Testis (tissue), 2 donors: ENCODE measurements around the gene PPY.

ENCODE experiments used
- POLR2A ChIP-seq: fragments of 450-650 bp; IDR thresholded peaks from one replicate; pipeline ENCODE4 v1.6.1; 2017; ENCODE audit warnings: antibody characterized with exemption, mild to moderate bottlenecking, moderate library complexity
- TF ChIP-seq, protein P1 (sequence below), 3 experiments: fragments of 450-650 bp in 2 of 3; fragments of 200-600 bp in 1 of 3; sonication (generic) in 1 of 3; IDR thresholded peaks; one replicate each; pipeline ENCODE4 v1.5.1; 2016 to 2019; ENCODE audit warnings: antibody characterized with exemption in 3 of 3, mild to moderate bottlenecking in 2 of 3, moderate library complexity in 1 of 3

DNA sequence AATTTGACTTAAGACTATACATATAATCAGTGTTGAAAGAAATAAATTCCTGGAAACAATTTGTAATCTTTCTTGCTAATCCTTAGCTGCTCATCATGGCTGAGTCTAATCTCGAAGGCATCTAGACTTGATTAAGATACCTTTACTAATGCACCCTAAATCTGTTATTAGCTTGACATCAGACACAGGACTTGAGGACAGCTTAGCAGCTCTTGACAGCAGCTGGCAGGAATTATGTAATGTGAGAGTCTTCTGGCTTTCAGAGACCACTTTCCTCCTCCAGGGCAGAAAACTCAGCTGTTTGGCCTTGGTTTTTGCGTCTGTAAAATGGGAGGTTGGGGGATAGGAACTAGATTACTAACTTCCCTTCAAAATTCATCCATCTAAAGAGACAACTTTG lies 27.8 kb downstream of the PPY start:
- TF ChIP-seq, protein P1, sequence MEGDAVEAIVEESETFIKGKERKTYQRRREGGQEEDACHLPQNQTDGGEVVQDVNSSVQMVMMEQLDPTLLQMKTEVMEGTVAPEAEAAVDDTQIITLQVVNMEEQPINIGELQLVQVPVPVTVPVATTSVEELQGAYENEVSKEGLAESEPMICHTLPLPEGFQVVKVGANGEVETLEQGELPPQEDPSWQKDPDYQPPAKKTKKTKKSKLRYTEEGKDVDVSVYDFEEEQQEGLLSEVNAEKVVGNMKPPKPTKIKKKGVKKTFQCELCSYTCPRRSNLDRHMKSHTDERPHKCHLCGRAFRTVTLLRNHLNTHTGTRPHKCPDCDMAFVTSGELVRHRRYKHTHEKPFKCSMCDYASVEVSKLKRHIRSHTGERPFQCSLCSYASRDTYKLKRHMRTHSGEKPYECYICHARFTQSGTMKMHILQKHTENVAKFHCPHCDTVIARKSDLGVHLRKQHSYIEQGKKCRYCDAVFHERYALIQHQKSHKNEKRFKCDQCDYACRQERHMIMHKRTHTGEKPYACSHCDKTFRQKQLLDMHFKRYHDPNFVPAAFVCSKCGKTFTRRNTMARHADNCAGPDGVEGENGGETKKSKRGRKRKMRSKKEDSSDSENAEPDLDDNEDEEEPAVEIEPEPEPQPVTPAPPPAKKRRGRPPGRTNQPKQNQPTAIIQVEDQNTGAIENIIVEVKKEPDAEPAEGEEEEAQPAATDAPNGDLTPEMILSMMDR (IDR thresholded peaks at IDR 0.05), result no peak
- no peak for TF ChIP-seq POLR2A
